D721Med (cell line): ENCODE data around the gene ITCH.
A peak's percentile ranks its signal among the peaks of the same experiment; 100 is the strongest.

ENCODE experiments used
- DNase-seq: peaks from one replicate; pipeline ENCODE4 v3.0.0; 2011; ENCODE audit warnings: low spot score; ENCODE audit not compliant: insufficient read length
- FAIRE-seq: peaks from 2 replicates; lab custom pipeline; 2011; peaks lifted over from hg19 to GRCh38; lab: Jason Lieb, UNC
- TF ChIP-seq, protein P1 (sequence below): IDR thresholded peaks from 2 replicates; pipeline ENCODE4 v1.5.1; 2012; ENCODE audit warnings: mild to moderate bottlenecking, control low read depth; ENCODE audit not compliant: insufficient read depth; ENCODE audit errors: missing control alignments

The ITCH gene

DNA sequence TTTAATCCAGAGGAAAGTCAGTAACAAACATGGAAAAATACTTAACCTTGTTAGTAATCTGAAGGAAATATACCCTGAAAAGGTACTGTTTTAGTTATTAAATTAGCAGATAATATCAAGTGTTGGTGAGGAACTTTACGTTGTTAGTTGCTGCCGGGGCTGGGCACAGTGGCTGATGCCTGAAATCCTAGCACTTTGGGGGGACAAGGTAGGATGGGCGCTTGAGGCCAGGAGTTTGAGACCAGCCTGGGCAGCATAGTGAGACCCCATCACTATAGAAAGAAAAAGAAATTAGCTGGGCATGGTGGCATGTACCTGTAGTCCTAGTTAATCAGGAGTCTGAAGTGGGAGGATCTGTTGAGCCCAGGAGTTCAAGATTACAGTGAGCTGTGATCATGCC is 80.5 kb downstream of the ITCH start:
- TF ChIP-seq, protein P1, sequence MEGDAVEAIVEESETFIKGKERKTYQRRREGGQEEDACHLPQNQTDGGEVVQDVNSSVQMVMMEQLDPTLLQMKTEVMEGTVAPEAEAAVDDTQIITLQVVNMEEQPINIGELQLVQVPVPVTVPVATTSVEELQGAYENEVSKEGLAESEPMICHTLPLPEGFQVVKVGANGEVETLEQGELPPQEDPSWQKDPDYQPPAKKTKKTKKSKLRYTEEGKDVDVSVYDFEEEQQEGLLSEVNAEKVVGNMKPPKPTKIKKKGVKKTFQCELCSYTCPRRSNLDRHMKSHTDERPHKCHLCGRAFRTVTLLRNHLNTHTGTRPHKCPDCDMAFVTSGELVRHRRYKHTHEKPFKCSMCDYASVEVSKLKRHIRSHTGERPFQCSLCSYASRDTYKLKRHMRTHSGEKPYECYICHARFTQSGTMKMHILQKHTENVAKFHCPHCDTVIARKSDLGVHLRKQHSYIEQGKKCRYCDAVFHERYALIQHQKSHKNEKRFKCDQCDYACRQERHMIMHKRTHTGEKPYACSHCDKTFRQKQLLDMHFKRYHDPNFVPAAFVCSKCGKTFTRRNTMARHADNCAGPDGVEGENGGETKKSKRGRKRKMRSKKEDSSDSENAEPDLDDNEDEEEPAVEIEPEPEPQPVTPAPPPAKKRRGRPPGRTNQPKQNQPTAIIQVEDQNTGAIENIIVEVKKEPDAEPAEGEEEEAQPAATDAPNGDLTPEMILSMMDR, result no peak

DNA sequence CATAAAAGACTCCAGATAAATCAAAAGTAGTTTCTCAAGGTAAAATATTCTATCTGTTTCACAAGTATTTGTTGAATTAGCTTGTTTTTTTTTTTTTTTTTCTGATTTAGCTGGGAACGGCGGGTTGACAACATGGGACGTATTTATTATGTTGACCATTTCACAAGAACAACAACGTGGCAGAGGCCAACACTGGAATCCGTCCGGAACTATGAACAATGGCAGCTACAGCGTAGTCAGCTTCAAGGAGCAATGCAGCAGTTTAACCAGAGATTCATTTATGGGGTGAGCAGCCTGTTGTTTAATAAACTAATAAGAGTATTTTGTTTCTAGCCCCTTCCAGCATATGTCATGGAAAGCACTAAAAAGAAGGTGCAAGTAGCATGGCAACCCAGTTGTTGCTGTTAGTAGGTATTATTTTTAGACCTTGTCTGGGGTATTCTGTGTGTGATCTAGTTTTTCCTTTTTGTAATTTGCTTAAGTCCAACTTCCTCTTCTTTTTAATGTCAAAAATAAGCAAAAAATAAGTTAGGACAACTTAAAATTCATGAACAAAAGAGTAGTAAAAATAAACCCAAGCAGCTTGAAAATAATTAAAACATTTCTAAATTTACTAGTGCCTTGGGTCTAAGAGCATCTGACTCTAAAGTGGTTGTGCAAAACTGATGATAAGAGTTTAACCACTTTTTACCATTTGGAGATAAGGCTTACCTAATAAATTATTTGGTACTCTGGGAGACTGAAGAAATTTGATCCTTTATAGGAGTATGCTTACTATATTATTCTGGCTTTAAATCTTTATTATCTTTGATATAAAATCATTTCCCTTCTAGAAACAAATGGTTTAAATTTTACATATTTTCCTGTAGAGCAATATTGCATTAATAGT is 82.3 kb downstream of the ITCH start:
- DNase-seq (no peak), FAIRE-seq (no peak)
- TF ChIP-seq, protein P1, result no peak

More for the DNA sequence above, 80.5 kb downstream of the ITCH start:
- FAIRE-seq, result no peak
- no peak for DNase-seq

DNA sequence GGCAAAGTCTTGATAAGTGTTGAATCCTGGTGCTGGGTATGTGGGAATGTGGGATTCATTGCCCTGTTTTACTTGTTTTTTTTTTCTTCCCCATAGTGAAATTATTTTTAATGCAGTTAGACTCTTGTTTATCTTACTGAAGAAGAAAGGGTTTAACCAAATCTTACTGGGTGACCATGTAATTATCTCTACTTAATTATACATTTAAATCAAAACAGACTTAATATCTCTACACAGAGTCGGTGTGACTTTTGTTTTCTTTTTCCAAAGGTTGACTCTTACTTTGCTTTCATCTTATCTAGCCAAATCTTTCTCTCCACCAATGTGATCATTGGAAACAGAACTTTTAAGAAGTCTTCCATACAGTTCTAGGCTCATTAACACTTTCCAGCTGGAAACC is 85.4 kb downstream of the ITCH start:
- TF ChIP-seq, protein P1, result no peak
- DNase-seq (no peak), FAIRE-seq (no peak)

DNA sequence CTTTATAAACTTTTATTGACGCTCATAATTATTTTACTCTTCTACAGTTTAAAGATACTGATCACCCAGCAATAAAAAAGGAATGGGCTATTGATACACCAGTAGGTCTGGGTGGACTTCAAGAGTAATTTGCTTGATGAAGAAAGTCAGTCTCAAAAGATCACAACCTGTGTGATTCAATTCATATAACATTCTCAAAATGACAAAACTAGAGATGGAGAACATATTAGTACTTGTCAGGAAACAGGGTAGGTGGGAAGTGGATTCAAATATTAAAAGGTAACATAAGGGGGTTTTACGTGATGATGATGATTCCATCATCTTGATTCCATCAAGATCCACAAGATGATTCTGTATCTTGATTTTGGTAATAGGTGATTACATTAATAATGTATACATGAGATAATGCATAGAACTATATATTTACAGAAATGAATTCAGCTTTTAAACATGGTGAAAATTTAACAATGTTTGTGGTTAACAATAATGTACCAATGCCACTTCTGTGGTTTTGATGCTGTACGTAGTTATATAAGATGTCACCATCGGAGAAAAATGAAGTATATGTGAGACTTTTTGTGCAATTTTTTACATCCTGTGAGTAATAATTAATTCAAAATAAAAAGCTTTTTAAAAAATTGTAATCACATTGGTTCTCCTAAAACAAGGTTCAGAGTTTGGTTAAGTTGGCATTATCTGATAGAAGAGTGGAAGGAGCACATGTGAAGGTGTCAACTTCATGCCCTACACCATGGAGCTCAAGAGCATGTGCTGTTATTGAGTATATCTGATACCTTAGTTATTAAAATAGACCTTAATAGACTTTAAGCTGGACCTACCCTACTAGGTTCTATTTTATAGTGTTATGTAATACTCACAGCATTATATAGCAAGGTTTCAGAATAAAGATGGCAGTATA is 86.9 kb downstream of the ITCH start:
- TF ChIP-seq, protein P1, result no peak
- DNase-seq (no peak), FAIRE-seq (peak; percentile 25)

DNA sequence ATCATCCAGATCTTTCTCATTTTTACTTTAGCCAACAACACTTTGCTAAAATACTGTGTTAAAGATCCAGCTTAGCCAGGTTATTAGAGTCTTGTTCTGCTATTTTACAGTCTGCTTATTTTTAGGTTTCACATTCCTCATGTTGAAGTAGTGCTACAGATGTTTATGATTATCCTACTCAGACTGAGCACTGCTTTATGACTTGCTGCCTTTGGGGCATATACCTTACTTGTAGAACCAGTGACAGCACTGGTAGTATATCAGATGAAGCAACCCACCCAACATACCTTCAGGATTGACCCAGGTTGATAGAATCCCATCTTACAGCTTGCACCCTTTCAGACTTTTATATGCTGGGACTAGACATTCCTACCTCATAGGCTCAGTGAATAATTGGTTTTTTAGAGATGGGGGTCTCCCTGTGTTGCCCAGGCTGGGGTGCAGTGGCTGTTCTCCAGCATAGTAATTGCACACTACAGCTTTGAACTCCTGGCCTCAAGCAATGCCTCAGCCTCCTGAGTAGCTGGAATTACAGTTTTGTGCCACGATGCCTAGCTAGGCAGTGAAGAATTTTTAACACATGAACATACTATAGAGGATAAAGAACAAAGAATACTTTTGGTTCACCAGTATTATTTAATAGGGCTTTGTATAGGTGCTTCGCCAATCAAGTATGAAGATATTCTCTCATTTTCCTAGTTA is 89.4 kb downstream of the ITCH start:
- TF ChIP-seq, protein P1, result no peak
- FAIRE-seq, result no peak
- DNase-seq, result no peak

DNA sequence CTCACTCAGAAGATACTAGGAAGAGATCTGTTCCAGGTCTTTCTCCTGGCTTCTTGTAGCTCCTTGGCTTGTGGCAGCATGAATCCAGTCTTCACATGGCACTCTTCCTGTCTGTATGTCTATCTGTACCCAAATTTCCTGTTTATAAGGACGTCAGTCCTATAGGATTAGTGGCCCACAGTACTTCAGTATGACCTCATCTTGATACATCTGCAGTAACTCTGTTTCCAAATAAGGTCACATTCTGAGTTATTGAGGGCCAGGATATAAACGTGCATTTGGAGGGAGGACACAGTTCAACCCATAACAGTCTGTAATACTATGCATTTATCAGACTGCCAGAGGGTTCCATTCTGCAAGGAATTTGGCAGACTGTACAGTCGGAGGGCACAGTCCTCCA is 95.6 kb downstream of the ITCH start:
- no peak for DNase-seq

More for the DNA sequence above, 95.6 kb downstream of the ITCH start:
- FAIRE-seq, result no peak
- TF ChIP-seq, protein P1, result no peak
